GM18861 (cell line): ENCODE results near the gene SMIM15.

ENCODE experiments used
- ATAC-seq: cut with Tn5 transposase; IDR thresholded peaks from one replicate; pipeline ENCODE4 v1.9.1; 2021; ENCODE audit not compliant: unreplicated experiment

The SMIM15 gene

DNA sequence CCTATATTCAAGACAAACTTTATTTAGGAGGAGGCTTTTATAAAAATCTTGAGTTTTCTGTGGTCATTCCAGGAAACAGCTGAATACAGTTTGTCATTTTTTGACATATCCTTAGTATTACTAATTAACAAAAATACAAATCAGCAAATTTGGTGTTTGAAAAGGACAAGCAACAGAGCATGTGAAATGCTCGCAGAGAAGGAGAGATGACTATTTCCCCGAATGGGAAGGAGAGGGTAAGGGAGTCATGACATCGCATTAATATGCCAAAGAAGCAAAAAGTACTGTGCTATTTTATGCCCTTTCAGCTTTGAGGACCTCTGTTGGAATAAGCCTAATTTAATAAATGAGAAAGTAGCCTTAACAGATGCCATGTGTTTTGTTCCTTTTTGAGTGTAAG is 1.8 kb downstream of the SMIM15 start:
- ATAC-seq: no peak

DNA sequence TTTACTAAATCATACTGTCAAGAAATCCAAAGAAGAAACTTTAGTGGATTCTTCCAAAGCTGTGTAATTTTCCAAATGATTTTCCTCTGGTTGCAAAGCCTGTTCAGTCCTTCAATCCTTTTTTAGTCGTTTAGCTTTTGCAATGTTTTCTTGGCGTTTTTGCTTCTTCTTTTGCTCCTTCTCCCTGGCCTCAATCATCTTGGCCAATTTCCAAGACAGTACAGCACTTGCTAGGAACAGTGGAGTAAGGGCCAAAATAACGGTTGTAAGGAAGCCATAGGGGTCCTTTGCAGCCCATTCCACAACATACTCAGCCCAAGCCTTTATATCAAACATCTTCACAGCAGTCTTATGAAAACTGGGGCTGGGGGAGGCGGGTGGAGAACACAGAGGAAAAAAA is 2.4 kb downstream of the SMIM15 start:
- ATAC-seq: no peak

DNA sequence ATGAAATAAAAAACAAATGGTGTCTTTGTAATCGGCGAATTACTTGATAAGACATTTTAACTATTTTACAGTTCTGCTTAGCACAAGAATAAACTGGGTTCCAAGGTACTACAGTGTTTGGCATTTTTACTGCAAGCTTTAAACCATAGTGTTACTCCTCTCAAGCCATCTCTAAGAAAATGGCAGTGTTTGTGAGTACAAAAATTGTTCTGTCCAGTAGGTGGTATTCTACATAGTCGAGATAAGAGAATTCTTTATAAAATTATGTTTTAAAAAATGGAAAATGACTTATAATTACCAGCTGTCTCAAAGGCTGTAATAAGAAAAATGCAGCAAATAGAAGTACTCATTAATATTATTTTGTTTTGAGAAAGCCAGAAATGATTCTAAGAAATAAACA is 3.2 kb downstream of the SMIM15 start:
- ATAC-seq: no peak

DNA sequence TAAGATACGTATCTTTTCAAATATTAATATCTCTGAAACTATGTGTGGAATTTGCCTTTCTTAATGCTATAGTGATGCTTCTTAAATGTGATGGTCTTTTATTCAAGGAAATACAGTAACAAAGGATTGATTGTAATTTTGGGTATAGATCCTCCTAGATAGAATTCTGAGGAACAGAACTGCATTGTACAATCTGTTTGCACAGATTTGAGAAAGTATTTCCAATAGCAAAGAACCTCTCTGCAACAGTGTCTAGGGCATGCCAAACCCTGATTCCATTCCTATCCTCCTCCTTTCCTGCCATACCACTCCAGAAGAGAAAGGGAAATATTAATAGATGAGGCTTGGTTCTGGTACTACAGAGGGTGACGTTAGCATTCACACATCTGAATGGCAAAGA is 10.4 kb downstream of the SMIM15 start:
- no peak for ATAC-seq

DNA sequence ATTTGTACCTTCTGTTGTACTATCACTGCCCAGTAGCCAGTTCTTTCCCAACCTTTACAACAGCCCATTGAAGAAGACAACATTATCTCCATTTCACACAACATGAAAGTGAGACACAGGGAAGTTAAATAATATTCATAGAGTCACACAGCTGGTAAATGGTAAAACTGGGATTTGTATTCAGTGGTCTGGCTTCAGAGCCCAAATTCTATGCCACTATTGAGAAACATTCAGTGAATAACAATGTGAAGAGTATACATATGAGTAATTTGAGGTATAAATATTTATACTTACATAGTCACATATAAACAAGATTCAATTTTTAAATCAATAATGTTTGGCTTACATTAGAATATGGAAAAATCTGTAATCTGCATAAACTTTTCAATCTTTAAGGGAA is 13.8 kb downstream of the SMIM15 start:
- ATAC-seq: no peak

DNA sequence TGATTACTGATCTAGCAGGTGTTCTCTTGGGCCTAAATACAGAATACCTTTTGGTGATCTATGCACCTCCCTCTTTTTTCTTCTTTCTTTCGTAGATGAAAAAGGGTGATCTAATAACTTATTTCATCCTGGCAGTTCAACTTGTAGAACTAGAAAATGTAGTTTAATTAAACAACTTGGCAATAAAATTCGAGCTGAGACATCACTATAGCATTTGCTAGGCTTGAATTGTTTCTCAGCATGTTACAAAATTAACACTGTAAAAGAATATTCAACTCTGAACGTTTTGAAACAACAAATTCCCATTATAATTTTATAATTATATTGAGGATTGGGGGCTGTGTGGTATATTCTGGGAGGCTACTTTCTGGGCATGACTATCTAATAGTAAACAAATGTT is 19.5 kb downstream of the SMIM15 start:
- ATAC-seq: no peak

DNA sequence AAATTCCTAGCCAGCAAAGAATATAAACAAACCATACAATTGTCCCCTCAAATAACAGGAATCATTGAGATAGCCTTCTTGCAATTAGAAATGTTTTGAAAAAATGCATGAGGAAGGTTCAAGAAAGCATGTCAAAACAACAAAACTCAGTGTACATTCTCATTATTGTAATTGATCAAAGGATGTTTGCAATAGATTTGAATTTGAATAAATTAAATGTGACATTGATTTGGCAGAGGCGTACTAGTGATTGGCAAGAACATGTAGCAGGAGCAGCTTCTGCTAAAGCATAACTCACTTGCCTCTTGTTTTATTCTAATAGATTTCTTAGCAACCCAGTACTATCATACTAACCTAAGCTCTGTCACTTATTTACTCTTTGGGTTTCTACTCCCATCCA is 19.9 kb downstream of the SMIM15 start:
- no peak for ATAC-seq

DNA sequence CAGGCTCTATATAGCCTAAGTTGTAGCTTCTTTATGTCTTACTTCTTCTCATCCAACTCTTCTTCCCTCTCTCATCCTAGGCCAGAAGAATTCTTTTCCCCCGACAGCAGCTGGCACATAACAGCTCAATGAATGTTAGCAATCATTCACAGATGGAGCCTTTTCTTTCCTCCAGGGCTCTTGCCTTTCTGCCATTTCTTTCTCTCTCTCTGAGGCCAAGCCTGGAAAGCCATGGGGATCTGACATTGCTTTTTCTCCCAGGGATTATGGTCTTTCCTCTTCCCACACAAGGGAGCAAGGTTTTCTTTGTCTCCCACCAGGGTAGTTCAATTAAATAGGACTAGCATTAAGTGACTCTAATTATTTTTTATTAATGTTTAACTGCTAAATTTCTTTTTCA is 20.5 kb downstream of the SMIM15 start:
- no peak for ATAC-seq

DNA sequence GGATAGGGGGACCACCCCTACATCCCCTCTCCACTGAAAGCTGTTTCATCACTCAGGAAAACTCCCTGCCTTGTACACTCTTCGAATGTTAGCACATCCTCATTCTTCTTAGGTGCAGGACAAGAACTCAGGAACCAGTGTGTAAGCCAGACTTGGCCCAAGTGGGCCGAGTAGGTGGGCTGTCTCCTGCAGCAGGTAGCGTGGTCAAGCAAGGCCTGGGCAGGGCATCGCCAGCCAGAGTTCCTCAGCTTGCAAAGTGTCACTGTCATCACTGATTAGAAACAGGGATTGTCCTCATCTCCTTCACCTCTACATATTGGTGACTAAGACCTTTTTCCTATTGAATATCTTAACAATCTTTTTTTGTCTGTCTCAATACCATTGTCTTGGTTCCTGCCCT is 22.3 kb downstream of the SMIM15 start:
- ATAC-seq: no peak

DNA sequence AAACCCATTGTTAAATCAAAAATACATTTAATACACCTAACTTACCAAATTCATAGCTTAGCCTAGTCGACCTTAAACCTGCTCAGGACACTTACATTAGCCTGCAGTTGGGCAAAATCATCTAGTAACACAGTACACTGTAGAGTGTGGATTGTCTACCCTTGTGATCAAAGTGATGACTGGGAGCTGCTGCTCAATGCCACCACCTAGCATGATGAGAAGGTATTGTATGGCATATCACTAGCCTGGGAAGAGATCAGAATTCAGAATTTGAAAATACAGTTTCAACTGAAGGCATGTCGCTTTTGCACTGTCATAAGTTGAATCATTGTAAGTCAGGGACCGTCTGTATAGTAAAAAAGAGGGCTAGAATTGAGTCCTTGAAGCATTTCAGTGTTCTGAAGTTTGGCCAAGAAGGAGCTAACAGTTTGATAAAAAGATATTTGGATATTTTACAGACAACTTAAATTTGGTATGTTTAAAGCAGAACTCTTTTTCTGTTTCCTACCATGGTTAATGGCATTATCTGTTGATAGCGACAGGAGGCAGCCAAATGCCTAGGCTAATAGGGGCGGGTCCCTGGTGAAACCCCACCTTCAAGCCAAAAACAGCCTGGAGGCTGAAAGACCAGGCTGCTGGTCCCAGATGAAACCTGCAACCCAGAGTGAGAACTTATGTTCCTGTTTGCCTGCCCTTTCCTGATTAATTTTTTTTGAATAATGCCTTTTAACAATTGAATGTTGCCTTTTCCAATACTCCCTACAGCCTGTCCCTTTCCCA is 23.0 kb downstream of the SMIM15 start:
- ATAC-seq: no peak

DNA sequence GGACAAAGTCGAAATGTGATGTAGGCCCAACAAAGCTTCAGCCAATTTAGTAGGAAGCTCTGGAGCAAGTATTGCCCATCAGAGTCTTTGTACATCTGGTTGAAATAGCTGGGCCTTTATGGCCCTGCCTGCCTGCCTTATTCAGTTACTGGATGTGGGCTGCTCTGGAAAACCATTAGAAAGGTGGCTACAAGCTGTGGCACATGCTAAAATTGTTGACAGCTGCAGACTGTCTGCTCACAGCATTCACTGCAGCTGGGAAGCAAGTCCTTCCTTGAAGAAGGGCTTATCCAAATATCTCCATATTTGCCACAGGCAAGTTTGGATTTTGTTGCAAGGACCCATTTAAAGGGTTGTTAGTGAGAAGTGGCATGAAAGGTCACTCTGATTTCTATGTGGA is 24.4 kb downstream of the SMIM15 start:
- ATAC-seq: no peak

DNA sequence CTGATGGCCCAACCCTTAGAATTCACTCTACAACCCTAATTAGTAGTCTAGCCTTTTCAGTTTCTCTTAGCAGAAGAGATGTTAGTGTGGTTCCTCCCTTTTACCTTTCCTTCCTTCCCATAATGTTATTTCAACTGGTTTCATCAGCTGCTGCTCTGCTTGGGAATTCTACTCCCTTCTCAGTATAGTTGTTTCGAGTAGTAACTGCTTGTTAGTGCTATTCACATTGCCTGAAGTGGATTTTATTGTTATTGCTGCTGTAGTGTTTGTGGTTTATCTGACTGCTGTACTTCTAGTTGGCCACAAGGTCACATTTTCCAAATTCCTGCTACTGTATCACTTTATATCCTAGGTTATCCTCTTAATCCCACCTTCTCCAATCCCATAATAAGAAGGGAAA is 29.7 kb downstream of the SMIM15 start:
- ATAC-seq: no peak

DNA sequence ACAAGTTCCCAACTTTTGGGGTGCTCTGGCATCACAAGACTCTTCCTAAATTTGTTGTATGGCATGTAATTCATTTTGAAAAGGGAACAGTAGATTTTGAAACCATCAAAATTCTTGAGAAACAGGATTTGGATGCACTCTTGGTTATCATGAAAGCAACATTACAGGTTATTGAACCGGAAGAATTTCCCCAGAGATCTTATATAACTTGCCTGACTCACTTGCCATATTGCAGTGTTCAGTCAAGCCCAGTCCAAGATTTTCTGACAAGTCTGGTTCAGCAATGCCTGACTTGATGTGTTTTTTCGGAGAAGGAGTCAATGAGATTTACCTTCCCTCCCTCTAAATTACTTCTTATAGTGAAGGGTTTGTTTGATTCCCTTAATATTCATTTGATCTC is 32.0 kb downstream of the SMIM15 start:
- ATAC-seq: no peak

DNA sequence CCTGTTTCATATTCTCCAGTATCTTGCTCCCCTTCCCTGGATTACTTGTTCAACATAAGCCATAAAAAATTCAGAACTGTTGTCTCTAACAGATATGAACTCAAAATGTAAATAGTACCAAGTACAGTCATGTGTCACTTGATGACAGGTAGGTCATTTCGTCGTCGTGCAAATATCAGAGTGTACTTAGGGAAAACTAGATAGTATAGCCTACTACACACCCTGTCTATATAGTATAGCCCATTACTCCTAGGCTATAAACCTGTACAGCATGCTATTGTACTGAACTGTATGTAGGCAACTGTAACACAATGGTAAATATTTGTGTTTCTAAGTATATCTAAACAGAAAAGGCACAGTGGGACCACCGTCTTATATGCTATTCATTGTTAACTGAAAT is 39.1 kb downstream of the SMIM15 start:
- no peak for ATAC-seq

DNA sequence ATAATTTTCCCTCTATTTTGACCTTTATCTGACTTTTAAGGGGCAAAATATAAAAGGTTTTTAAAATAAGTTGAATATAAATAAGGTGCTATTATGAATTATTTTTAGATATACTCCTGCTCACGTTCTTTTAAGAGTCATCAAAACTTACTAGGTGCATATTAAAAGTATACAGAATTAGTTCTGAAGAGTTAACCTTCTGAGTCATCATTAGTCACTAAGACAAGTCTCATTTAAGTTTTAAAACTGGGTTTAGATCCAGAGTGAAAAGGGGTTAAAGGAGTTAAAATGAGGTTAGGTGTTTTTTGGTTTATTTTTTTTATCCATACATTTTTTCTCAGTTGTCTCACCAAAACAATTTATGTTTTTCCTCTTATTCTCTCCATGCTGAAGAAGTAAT is 41.7 kb downstream of the SMIM15 start:
- ATAC-seq: no peak

DNA sequence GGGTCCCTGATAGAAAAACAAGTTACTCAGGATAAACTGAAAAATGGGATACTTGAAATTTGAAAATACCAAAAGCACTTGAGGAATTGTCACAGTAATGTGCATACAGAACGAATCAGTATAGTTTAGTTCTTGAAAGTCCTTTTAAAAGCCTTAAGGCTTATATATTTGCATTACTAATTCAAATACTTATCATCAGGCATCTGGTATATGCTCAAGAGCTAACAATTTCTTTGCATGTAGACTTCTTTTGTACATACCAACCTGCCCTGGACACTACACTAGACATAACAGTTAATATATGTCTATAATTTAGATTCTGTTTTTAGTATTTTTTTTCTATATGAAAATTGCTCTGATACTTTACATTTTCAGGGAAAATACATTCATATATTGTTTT is 43.2 kb downstream of the SMIM15 start:
- ATAC-seq: no peak

DNA sequence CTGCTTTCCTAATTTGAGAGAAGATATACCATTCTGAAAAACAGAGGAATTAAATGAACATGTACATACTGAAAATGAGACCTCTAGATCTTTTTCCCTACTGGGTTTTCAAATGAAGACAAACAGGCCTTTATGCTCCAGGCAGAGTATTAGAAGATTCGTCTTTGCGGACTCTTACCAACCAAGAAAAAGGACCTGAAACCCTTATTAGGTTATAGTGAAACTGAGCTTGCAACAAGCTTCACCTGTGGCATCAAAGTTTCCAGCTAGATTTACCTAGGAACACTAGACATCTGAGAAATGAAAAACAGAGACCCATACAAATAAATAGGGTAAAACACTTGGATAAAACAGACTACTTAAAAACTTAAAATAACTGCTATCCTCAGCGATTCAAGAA is 46.3 kb downstream of the SMIM15 start:
- no peak for ATAC-seq

DNA sequence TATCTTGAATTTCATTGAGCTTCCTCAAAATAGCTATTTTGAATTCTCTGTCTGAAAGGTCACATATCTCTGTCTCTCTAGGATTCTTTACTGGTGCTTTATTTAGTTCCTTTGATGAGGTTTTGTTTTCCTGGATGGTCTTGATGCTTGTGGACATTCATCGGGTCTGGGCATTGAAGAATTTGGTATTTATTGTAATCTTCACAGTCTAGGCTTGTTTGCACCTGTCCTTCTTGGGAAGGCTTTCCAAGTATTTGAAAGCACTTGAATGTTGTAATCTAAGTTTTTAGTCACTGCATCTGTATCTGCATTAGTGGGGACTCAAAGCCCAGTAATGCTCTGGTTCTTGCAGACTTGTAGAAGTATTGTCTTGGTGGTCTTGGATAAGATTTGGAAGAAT is 47.8 kb downstream of the SMIM15 start:
- no peak for ATAC-seq
